ENCODE measurements around the gene MLLT3. TPM values are rescaled to one million over a fixed set of nuclear protein-coding genes. Genes with fewer than 3 reads are reported as not detected.
A peak's percentile ranks its signal among the peaks of the same experiment; 100 is the strongest.

Gene MLLT3
- total and polyA plus RNA-seq, 2 experiments from 2014 or later, result 40.0 to 58.3 TPM

DNA sequence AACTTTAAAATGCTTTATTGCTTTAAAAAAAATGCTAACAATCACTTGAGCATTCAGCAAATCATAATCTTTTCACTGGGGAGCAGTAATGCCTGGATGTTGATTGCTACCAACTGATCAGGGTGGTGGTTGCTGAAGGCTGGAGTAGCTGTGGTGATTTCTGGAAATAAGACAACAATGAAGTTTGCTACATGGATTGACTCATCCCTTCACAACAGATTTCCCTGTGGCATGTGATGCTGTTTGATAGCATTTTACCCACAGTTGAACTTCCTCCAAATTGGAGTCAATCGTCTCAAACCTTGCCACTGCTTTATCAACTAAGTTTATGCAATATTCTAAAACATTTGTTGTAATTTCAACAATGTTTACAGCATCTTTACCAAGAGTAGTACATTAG is 83.3 kb downstream of the MLLT3 start:
- TF ChIP-seq, protein P1, sequence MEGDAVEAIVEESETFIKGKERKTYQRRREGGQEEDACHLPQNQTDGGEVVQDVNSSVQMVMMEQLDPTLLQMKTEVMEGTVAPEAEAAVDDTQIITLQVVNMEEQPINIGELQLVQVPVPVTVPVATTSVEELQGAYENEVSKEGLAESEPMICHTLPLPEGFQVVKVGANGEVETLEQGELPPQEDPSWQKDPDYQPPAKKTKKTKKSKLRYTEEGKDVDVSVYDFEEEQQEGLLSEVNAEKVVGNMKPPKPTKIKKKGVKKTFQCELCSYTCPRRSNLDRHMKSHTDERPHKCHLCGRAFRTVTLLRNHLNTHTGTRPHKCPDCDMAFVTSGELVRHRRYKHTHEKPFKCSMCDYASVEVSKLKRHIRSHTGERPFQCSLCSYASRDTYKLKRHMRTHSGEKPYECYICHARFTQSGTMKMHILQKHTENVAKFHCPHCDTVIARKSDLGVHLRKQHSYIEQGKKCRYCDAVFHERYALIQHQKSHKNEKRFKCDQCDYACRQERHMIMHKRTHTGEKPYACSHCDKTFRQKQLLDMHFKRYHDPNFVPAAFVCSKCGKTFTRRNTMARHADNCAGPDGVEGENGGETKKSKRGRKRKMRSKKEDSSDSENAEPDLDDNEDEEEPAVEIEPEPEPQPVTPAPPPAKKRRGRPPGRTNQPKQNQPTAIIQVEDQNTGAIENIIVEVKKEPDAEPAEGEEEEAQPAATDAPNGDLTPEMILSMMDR (IDR thresholded peaks at IDR 0.05; ENCODE audit: low read depth, low read length), result no peak
- H3K27ac ChIP-seq, result no peak overlapping the region
- H3K4me1 ChIP-seq (ENCODE audit: low read depth), result no peaks in the 10 kb centered on the region
- peak in 1 of 2 donors; percentile 28 for DNase-seq (ENCODE audit: low read depth in 1 of 2, low spot score in 1 of 2)
- H3K9me3 ChIP-seq (ENCODE audit: low read depth), result no peaks in the 10 kb centered on the region
- H3K27me3 ChIP-seq, result no peaks in the 10 kb centered on the region
- no peaks in the 10 kb centered on the region for H3K36me3 ChIP-seq
- H3K4me3 ChIP-seq, result no peak overlapping the region

DNA sequence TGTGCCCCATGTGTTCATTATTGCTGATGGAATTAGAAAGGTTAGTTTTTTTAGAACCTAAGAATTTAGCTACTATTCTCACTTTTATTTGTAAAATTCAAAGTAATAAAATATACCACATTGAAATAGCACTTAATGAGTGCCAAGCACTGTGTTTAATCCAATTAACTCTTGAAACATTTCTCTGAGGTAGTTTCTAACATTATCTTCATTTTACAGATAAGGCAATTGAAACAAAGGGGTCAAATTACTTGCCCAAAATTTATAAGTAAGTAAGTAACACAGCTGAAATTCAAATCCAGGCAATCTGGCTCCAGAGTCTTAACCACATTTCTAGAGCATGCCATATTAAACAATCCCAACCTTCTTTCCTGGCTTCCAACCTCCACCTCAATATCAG is 84.2 kb downstream of the MLLT3 start:
- TF ChIP-seq, protein P1 (IDR thresholded peaks at IDR 0.05; ENCODE audit: low read depth, low read length), result no peak
- Histone ChIP-seq H3K27ac (no peak overlapping the region), H3K9me3 (ENCODE audit: low read depth) (no peaks in the 10 kb centered on the region), H3K4me1 (ENCODE audit: low read depth) (no peaks in the 10 kb centered on the region), H3K4me3 (no peak overlapping the region), H3K36me3 (no peaks in the 10 kb centered on the region), H3K27me3 (no peaks in the 10 kb centered on the region)
- DNase-seq (ENCODE audit: low read depth in 1 of 2, low spot score in 1 of 2), result no peak

DNA sequence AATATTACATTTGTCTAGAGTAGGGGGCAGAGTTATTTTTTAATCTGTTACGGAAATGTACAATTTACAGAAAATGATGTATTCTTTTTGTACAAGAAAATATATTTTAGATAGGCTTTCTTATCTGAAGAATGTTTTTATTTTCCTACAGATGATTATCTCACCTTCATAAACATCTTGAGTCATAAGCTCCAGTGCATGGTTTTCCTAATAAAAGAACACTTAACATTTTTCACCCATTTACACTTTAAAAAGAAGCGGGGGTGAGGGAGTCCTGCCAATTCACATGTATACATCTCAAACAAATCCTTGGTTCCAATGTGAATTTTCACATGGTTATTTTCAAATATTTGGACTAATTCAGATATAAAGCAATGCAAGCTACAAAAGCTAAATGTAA is 85.0 kb downstream of the MLLT3 start:
- Histone ChIP-seq H3K9me3 (ENCODE audit: low read depth) (no peaks in the 10 kb centered on the region), H3K27ac (no peak overlapping the region), H3K27me3 (no peaks in the 10 kb centered on the region), H3K4me1 (ENCODE audit: low read depth) (no peaks in the 10 kb centered on the region), H3K4me3 (no peak overlapping the region), H3K36me3 (no peaks in the 10 kb centered on the region)
- TF ChIP-seq, protein P1 (IDR thresholded peaks at IDR 0.05; ENCODE audit: low read depth, low read length), result no peak
- no peak for DNase-seq (ENCODE audit: low read depth in 1 of 2, low spot score in 1 of 2)

DNA sequence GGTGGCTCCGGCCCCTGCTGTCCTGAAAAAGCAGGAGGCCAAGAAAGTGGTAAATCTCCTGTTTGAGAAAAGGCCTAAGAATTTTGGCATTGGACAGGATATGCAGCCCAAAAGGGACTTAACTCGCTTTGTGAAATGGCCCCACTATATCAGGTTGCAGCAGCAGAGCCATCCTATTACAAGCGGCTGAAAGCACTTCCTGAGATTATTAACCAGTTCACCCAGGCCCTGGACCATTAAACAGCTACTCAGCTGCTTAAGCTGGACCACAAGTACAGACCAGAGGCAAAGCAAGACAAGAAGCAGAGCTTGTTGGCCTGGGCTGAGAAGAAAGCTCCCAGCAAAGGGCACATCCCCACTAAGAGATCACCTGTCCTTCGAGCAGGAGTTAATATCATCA is 89.7 kb downstream of the MLLT3 start:
- TF ChIP-seq, protein P1 (IDR thresholded peaks at IDR 0.05; ENCODE audit: low read depth, low read length), result no peak
- no peaks in the 10 kb centered on the region for H3K9me3 ChIP-seq (ENCODE audit: low read depth)

DNA sequence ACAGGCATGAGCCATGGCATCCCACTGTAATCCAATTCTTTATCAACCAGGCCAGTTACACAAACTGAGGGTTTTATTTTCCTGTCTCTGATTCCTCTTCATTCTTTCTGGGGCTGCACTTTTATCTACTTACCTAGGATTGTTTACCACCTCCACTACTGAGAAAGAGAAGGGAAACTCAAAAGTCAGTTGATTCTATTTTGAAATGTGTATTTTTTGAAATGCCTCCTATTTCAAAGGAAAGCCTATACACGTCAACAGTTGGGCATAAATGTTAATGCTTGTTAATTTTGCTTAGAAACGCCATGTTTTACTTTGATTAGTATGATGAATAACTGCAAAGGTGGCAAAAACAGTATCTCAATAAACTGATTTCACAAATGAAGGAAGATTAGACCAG is 92.5 kb downstream of the MLLT3 start:
- TF ChIP-seq, protein P1 (IDR thresholded peaks at IDR 0.05; ENCODE audit: low read depth, low read length), result no peak
- no peak overlapping the region for H3K27ac ChIP-seq

More for the DNA sequence above, 89.7 kb downstream of the MLLT3 start:
- Histone ChIP-seq H3K4me3 (no peak overlapping the region), H3K27ac (no peak overlapping the region), H3K27me3 (no peaks in the 10 kb centered on the region), H3K36me3 (no peaks in the 10 kb centered on the region), H3K4me1 (ENCODE audit: low read depth) (peaks cover 10% of the 10 kb centered on the region)
- DNase-seq (ENCODE audit: low read depth in 1 of 2, low spot score in 1 of 2), result no peak

DNA sequence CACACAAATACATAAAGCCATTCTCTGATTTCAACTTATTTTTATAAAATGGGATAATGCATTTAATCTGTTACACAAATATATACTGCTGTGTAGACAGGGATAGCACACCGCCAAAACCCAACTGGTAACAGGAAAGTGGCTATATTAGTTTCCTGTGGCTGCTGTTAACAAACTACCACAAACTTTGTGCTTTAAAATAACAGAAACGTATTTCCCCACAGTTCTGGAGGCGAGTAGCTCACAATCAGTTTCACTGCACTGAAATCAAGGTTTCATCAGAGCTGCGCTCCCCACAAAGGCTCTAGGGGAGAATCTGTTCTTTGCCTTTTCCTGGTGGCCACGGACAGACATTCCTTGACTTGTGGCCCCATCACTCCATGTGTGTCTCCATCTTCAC is 94.0 kb downstream of the MLLT3 start:
- Histone ChIP-seq H3K27ac (no peak overlapping the region), H3K4me1 (ENCODE audit: low read depth) (peaks cover 20% of the 10 kb centered on the region), H3K4me3 (no peak overlapping the region), H3K9me3 (ENCODE audit: low read depth) (no peaks in the 10 kb centered on the region), H3K36me3 (no peaks in the 10 kb centered on the region), H3K27me3 (no peaks in the 10 kb centered on the region)
- no peak for DNase-seq (ENCODE audit: low read depth in 1 of 2, low spot score in 1 of 2)
- TF ChIP-seq, protein P1 (IDR thresholded peaks at IDR 0.05; ENCODE audit: low read depth, low read length), result no peak

More for the DNA sequence above, 92.5 kb downstream of the MLLT3 start:
- no peak for DNase-seq (ENCODE audit: low read depth in 1 of 2, low spot score in 1 of 2)
- Histone ChIP-seq H3K9me3 (ENCODE audit: low read depth) (no peaks in the 10 kb centered on the region), H3K36me3 (no peaks in the 10 kb centered on the region), H3K27me3 (no peaks in the 10 kb centered on the region), H3K4me3 (no peak overlapping the region), H3K4me1 (ENCODE audit: low read depth) (peaks cover 20% of the 10 kb centered on the region)
